ENCODE measurements around the gene PRKAR1A.

- no peak for TF ChIP-seq POLR2A (IDR thresholded peaks at IDR 0.05)
- TF ChIP-seq CTCF (IDR thresholded peaks at IDR 0.05), result no peak
- TF ChIP-seq EP300 (IDR thresholded peaks at IDR 0.05), result no peak
These were observed 44.3 kb downstream of the PRKAR1A start for GRCh38 chr17:68556551-68556950.
